Kidney tubule cell (primary cell): ENCODE data around the gene PACSIN1.

Source experiments
- DNase-seq: peaks from one replicate; pipeline ENCODE4 v3.0.0-alpha.2; 2018; ENCODE audit warnings: low spot score

The PACSIN1 gene

DNA sequence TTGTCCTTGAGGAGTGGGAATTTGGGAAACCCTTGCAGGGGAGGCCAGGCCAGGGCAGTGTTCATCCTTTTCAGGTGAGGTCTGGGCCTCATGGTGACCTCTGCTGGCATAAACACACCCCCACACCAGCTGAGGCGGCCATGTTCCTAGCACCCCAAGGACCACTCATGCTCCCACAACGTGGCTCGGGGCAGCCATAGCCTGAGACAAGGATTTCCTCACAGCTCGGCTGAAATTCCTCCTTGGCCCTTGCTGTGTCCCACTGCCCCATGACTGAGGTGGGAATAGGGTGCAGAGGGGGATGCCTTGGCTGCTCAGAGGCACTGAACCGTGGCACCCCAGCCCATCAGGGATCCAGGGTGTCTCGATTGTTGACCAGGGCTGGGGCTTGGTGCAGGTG, 117.6 kb downstream of the PACSIN1 start:
- no peak for DNase-seq

- DNase-seq = no peak
These were observed 118.2 kb downstream of the PACSIN1 start for GRCh38 chr6:34583861-34584604.

GRCh38 chr6:34584694-34585093, 118.8 kb downstream of the PACSIN1 start:
- no peak for DNase-seq
